Stimulated activated CD8-positive, alpha-beta memory T cell treated with anti-CD3 and anti-CD28 coated beads, Interleukin-15, amount 100 ng/mL, for 48 hours (primary cell): ENCODE measurements around the gene SFSWAP.
A peak's percentile ranks its signal among the peaks of the same experiment; 100 is the strongest.
"Not testable (repeated sequence)": the region's sequence is repeated elsewhere in the genome, so short reads cannot be mapped to it uniquely, and the experiment has no call there.

Experiments used
- DNase-seq, 2 donors: peaks; one replicate each; pipeline ENCODE4 v3.0.0-alpha.2; 2020; ENCODE audit warnings: low read depth in 2 of 2

SFSWAP gene

GRCh38 chr12:131789638-131790037, 78.7 kb downstream of the SFSWAP start:
- no peak for DNase-seq

GRCh38 chr12:131793243-131794022, 82.5 kb downstream of the SFSWAP start:
- DNase-seq: no peak

- DNase-seq: no peak
Observed at GRCh38 chr12:131794061-131794460, 83.2 kb downstream of the SFSWAP start.

- DNase-seq: no peak
Observed at GRCh38 chr12:131794573-131794972, 83.7 kb downstream of the SFSWAP start.

GRCh38 chr12:131795064-131795463, 84.2 kb downstream of the SFSWAP start:
- no peak for DNase-seq

GRCh38 chr12:131795690-131796410, 85.0 kb downstream of the SFSWAP start:
- DNase-seq: no peak

- no peak for DNase-seq
Observed at GRCh38 chr12:131796411-131796736, 85.5 kb downstream of the SFSWAP start.

GRCh38 chr12:131796754-131797587, 86.1 kb downstream of the SFSWAP start:
- DNase-seq: no peak

GRCh38 chr12:131797588-131797934, 86.7 kb downstream of the SFSWAP start:
- DNase-seq: no peak

- DNase-seq: no peak
Observed at GRCh38 chr12:131799195-131799594, 88.3 kb downstream of the SFSWAP start.

- DNase-seq: no peak
Observed at GRCh38 chr12:131799828-131800593, 89.1 kb downstream of the SFSWAP start.

GRCh38 chr12:131800594-131801135, 89.8 kb downstream of the SFSWAP start:
- DNase-seq: no peak

GRCh38 chr12:131801254-131801866, 90.5 kb downstream of the SFSWAP start:
- no peak for DNase-seq

- no peak for DNase-seq
Observed at GRCh38 chr12:131803961-131804521, 93.2 kb downstream of the SFSWAP start.

- no peak for DNase-seq
Observed at GRCh38 chr12:131805421-131805820, 94.5 kb downstream of the SFSWAP start.

- no peak for DNase-seq
Observed at GRCh38 chr12:131806674-131807073, 95.8 kb downstream of the SFSWAP start.

- peak in 1 of 2 donors; percentile 22 for DNase-seq
Observed at GRCh38 chr12:131808744-131809371, 98.0 kb downstream of the SFSWAP start.

GRCh38 chr12:131809476-131810254, 98.8 kb downstream of the SFSWAP start:
- not testable (repeated sequence) for DNase-seq

- DNase-seq: no peak
Observed at GRCh38 chr12:131810726-131811125, 99.8 kb downstream of the SFSWAP start.
